K562 (cell line): Measurements from ENCODE around the gene BRF1. TPM values are rescaled to one million over a fixed set of nuclear protein-coding genes. Genes with fewer than 3 reads are reported as not detected.

Source experiments
- IFI16 ChIP-seq: fragments of 250-450 bp; sonication (Bioruptor Pico); IDR thresholded peaks from 2 replicates; pipeline ENCODE4 v2.1.2; 2022; ENCODE audit warnings: mild to moderate bottlenecking, inconsistent platforms
- KLF10 ChIP-seq: fragments of 250-450 bp; sonication (Bioruptor Pico); IDR thresholded peaks from 2 replicates; pipeline ENCODE4 v1.6.1; 2021; ENCODE audit warnings: matching md5 sums
- ZNF398 ChIP-seq: fragments of 250-450 bp; sonication (Bioruptor Pico); IDR thresholded peaks from 2 replicates; pipeline ENCODE4 v1.8.0; 2021; ENCODE audit warnings: moderate library complexity, mild to moderate bottlenecking, inconsistent platforms
- polyA plus RNA-seq, 8 experiments: library from polyadenylated mRNA; depleted of rRNA in 4 of 8; stranded (reverse) in 5 of 8; unstranded in 3 of 8; fragments of >200 nt; fragmentation: Nextera tagmentation in 2 of 8; fragmentation: Illumina TruSeq in 1 of 8; extraction: Ambion mirVana in 2 of 8; extraction: Trizol in 1 of 8; gene quantifications; 2 replicates each; pipeline versions ENCODE4 v1.2.1 to v1.2.3, GENCODE V29; 2011 to 2014; ENCODE audit warnings: inconsistent platforms in 1 of 8, missing spikeins in 1 of 8
- total RNA-seq, 7 experiments: library from RNA; depleted of rRNA in 6 of 7; stranded (reverse); fragments of >200 nt in 6 of 7; fragmentation: Illumina TruSeq in 2 of 7; extraction: Trizol in 2 of 7; gene quantifications; 2 replicates each; pipeline versions ENCODE4 v1.2.1 to v1.2.3, GENCODE V29; 2011 to 2021; ENCODE audit warnings: low replicate concordance in 1 of 7
- TF ChIP-seq, protein P1 (sequence below), 2 experiments: fragments of 450-650 bp; formaldehyde crosslinking in 1 of 2; IDR thresholded peaks; 2 replicates each; pipeline versions ENCODE4 v1.4.0 to v1.6.1; 2014 to 2020; ENCODE audit warnings: mild to moderate bottlenecking in 2 of 2, borderline replicate concordance in 1 of 2, low read depth in 1 of 2
- TF ChIP-seq, protein P2 (sequence below): fragments of 450-650 bp; IDR thresholded peaks from 2 replicates; pipeline ENCODE4 v1.6.1; 2018; ENCODE audit warnings: mild to moderate bottlenecking, low read depth; ENCODE audit not compliant: partially characterized antibody

BRF1 gene
- total and polyA plus RNA-seq, 9 of the 15 experiments (the other 6 are each of a cell fraction or from before 2014, with no cell fraction given) = 0.14 to 24.6 (median 8.2) TPM

- TF ChIP-seq, protein P1, sequence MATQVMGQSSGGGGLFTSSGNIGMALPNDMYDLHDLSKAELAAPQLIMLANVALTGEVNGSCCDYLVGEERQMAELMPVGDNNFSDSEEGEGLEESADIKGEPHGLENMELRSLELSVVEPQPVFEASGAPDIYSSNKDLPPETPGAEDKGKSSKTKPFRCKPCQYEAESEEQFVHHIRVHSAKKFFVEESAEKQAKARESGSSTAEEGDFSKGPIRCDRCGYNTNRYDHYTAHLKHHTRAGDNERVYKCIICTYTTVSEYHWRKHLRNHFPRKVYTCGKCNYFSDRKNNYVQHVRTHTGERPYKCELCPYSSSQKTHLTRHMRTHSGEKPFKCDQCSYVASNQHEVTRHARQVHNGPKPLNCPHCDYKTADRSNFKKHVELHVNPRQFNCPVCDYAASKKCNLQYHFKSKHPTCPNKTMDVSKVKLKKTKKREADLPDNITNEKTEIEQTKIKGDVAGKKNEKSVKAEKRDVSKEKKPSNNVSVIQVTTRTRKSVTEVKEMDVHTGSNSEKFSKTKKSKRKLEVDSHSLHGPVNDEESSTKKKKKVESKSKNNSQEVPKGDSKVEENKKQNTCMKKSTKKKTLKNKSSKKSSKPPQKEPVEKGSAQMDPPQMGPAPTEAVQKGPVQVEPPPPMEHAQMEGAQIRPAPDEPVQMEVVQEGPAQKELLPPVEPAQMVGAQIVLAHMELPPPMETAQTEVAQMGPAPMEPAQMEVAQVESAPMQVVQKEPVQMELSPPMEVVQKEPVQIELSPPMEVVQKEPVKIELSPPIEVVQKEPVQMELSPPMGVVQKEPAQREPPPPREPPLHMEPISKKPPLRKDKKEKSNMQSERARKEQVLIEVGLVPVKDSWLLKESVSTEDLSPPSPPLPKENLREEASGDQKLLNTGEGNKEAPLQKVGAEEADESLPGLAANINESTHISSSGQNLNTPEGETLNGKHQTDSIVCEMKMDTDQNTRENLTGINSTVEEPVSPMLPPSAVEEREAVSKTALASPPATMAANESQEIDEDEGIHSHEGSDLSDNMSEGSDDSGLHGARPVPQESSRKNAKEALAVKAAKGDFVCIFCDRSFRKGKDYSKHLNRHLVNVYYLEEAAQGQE (IDR thresholded peaks at IDR 0.05; ENCODE audit: borderline replicate concordance) = no peak
- TF ChIP-seq, protein P1 (CRISPR knock-in tag; IDR thresholded peaks at IDR 0.05; ENCODE audit: low read depth) = no peak
- TF ChIP-seq, protein P2, sequence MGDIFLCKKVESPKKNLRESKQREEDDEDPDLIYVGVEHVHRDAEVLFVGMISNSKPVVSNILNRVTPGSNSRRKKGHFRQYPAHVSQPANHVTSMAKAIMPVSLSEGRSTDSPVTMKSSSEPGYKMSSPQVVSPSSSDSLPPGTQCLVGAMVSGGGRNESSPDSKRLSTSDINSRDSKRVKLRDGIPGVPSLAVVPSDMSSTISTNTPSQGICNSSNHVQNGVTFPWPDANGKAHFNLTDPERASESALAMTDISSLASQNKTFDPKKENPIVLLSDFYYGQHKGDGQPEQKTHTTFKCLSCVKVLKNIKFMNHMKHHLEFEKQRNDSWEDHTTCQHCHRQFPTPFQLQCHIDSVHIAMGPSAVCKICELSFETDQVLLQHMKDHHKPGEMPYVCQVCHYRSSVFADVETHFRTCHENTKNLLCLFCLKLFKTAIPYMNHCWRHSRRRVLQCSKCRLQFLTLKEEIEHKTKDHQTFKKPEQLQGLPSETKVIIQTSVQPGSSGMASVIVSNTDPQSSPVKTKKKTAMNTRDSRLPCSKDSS = no peak
- TF ChIP-seq KLF10 = no peak
- TF ChIP-seq IFI16 (CRISPR knock-in tag) = no peak
- no peak for TF ChIP-seq ZNF398
These were observed 7.7 kb downstream of the BRF1 start (continued) for GRCh38 chr14:105292826-105293711.
